HEK293 (cell line): ENCODE results near the gene RCOR3.

Experiments used
- PBX3 ChIP-seq: sonication (generic); formaldehyde crosslinking; IDR thresholded peaks from 2 replicates; pipeline ENCODE4 v1.8.1; 2022; ENCODE audit warnings: mild to moderate bottlenecking, moderate library complexity, missing genetic modification reagents
- ZNF155 ChIP-seq: fragments of 450-650 bp; formaldehyde crosslinking; IDR thresholded peaks from 2 replicates; pipeline ENCODE4 v1.5.1; 2016; ENCODE audit warnings: missing biosample characterization, missing genetic modification characterization
- ZNF16 ChIP-seq: fragments of 450-650 bp; formaldehyde crosslinking; IDR thresholded peaks from 2 replicates; pipeline ENCODE4 v1.5.1; 2016; ENCODE audit warnings: low read depth, missing biosample characterization, missing genetic modification characterization
- ZNF24 ChIP-seq: fragments of 450-650 bp; formaldehyde crosslinking; IDR thresholded peaks from 2 replicates; pipeline ENCODE4 v1.5.1; 2016; ENCODE audit warnings: missing biosample characterization, missing genetic modification characterization
- ZNF600 ChIP-seq: fragments of 450-650 bp; formaldehyde crosslinking; IDR thresholded peaks from 2 replicates; pipeline ENCODE4 v1.5.1; 2016; ENCODE audit warnings: missing biosample characterization, missing genetic modification characterization
- ZNF768 ChIP-seq: fragments of 450-650 bp; formaldehyde crosslinking; IDR thresholded peaks from 2 replicates; pipeline ENCODE4 v1.5.1; 2018; ENCODE audit warnings: missing biosample characterization, mild to moderate bottlenecking, missing genetic modification characterization
- ZNF785 ChIP-seq: fragments of 450-650 bp; formaldehyde crosslinking; IDR thresholded peaks from 2 replicates; pipeline ENCODE4 v1.5.1; 2016; ENCODE audit warnings: missing biosample characterization, missing genetic modification characterization
- TF ChIP-seq, protein P1 (sequence below): fragments of 450-650 bp; formaldehyde crosslinking; IDR thresholded peaks from 2 replicates; pipeline ENCODE4 v1.5.1; 2016; ENCODE audit warnings: missing biosample characterization, missing genetic modification characterization

DNA sequence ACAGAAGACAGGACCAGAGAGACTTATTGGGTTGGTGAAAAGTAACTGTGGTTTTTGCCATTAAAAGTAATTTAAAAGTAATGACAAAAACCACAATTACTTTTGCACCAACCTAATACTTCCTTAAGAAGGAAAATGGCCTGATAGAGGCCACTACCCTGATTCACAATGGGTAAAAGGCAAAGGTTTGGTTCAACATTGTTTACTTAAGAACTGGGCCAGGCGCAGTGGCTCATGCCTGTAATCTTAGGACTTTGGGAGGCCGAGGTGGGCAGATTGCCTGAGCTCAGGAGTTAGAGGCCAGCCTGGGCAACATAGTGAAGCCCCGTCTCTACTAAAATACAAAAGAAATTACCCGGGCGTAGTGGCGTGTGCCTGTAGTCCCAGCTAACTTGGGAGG, 48.2 kb upstream of the RCOR3 start:
- TF ChIP-seq ZNF785 (no peak), ZNF600 (tag by site-specific recombination) (no peak), PBX3 (no peak), ZNF24 (no peak), ZNF155 (tag by site-specific recombination) (no peak), ZNF768 (tag by site-specific recombination) (no peak), ZNF16 (tag by site-specific recombination) (no peak)
- TF ChIP-seq, protein P1, sequence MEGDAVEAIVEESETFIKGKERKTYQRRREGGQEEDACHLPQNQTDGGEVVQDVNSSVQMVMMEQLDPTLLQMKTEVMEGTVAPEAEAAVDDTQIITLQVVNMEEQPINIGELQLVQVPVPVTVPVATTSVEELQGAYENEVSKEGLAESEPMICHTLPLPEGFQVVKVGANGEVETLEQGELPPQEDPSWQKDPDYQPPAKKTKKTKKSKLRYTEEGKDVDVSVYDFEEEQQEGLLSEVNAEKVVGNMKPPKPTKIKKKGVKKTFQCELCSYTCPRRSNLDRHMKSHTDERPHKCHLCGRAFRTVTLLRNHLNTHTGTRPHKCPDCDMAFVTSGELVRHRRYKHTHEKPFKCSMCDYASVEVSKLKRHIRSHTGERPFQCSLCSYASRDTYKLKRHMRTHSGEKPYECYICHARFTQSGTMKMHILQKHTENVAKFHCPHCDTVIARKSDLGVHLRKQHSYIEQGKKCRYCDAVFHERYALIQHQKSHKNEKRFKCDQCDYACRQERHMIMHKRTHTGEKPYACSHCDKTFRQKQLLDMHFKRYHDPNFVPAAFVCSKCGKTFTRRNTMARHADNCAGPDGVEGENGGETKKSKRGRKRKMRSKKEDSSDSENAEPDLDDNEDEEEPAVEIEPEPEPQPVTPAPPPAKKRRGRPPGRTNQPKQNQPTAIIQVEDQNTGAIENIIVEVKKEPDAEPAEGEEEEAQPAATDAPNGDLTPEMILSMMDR: no peak
